Fibroblast of pulmonary artery (primary cell): Measurements from ENCODE around the gene PRSS57.
"Not testable (repeated sequence)": the region's sequence is repeated elsewhere in the genome, so short reads cannot be mapped to it uniquely, and the experiment has no call there.

ENCODE experiments used
- DNase-seq: peaks from one replicate; pipeline ENCODE4 v3.0.0-alpha.2; 2010; ENCODE audit warnings: low read depth
- H3K4me3 ChIP-seq: replicated peaks from 2 replicates; pipeline ENCODE4 v1.5.1; 2011; ENCODE audit warnings: low read depth, mild to moderate bottlenecking, control low read depth, low read length, moderate library complexity
- TF ChIP-seq, protein P1 (sequence below): IDR thresholded peaks from 2 replicates; pipeline ENCODE4 v1.5.1; 2011; ENCODE audit warnings: mild to moderate bottlenecking, control low read depth, low read length, inconsistent platforms; ENCODE audit errors: missing control alignments

PRSS57 gene

DNA sequence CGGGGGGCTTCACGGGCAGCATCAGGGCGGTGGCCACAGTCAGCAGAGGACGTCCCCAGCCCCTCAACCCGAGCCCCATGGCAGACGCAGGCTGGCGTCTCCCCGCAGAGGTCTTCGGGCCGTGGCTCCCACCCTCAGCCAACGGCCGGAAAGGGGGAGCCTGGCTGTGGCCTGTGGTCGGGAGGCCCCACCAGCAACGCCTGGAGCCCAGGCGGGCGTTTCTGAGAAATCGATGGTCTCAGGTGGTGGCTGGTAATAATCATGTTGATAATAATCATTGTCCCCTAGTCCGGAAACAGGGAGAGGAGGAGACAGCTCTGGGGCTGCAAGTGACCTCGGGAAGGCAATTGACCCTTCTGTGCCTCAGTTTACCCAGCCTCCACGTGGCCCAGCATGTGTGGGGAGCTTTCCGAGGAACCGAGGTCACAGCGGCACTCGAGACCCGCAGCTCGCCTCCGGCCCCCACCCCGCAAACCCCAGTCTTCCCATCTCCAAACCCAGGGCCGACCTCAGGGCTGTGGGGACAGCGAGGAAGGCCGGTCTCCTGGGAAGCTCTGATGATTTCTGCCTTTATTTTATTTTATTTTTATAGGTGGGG lies at the start of gene PRSS57:
PRSS57 (minus strand) TSS at position 101 of the 598 bp plus-strand sequence; CDS start at position 79, 22 bp downstream.
- no peak for DNase-seq

DNA sequence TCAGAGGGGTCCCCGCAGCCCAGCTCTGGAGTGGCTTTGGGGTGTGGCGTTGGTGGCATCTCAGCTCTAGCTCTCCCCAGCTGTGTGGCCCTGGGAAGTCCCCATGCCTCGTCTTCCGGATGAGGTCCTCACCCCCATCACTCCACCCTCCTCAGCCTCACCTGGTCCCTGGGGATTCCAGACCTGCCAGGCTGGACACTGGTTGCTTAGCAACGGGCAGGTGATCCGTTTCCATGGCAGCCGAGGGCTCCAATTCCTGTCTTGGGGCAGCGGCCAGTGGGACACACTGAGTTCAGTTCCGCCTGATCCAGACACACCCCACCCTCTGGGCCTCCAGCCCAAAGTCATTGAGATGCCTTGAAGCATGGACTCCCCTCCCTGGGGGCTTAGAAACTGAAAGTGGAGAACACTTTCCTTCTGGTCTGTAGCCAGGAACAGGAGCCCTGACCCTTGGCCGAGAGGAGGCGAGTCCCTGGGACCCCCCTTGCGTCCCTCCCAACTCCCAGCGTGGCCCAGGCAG lies 48.0 kb upstream of the PRSS57 start:
- DNase-seq: no peak
- TF ChIP-seq, protein P1, sequence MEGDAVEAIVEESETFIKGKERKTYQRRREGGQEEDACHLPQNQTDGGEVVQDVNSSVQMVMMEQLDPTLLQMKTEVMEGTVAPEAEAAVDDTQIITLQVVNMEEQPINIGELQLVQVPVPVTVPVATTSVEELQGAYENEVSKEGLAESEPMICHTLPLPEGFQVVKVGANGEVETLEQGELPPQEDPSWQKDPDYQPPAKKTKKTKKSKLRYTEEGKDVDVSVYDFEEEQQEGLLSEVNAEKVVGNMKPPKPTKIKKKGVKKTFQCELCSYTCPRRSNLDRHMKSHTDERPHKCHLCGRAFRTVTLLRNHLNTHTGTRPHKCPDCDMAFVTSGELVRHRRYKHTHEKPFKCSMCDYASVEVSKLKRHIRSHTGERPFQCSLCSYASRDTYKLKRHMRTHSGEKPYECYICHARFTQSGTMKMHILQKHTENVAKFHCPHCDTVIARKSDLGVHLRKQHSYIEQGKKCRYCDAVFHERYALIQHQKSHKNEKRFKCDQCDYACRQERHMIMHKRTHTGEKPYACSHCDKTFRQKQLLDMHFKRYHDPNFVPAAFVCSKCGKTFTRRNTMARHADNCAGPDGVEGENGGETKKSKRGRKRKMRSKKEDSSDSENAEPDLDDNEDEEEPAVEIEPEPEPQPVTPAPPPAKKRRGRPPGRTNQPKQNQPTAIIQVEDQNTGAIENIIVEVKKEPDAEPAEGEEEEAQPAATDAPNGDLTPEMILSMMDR: no peak
- no peak overlapping the region for H3K4me3 ChIP-seq

More for the DNA sequence above, at the start of gene PRSS57:
- no peak within 1 kb of the TSS for H3K4me3 ChIP-seq
- TF ChIP-seq, protein P1: no peak

DNA sequence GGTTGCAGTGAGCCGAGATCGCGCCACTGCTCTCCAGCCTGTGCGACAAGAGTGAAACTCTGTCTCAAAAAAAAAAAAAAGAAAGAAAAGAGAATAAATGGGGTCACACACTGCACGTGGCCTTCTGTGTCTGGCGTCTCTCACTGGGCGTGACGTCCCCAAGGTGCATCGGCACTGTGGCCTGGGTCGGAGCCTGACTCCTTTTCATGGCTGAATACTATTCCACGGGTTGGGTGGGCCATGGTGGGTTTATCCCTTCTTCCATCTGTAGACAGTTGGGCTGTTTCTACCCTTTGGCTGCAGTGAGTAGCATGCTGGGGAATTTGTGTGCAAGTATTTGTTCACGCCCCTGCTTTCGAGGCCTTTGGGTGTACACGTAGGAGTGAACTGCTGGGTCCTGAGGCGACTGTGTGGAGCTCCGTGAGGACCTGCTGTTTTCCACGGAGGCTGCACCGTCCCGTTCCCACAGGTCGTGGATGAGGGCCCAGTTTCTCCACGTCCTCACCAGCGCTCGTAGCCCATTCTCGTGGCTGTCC lies 47.4 kb upstream of the PRSS57 start:
- TF ChIP-seq, protein P1: no peak
- H3K4me3 ChIP-seq: no peak overlapping the region
- no peak for DNase-seq

DNA sequence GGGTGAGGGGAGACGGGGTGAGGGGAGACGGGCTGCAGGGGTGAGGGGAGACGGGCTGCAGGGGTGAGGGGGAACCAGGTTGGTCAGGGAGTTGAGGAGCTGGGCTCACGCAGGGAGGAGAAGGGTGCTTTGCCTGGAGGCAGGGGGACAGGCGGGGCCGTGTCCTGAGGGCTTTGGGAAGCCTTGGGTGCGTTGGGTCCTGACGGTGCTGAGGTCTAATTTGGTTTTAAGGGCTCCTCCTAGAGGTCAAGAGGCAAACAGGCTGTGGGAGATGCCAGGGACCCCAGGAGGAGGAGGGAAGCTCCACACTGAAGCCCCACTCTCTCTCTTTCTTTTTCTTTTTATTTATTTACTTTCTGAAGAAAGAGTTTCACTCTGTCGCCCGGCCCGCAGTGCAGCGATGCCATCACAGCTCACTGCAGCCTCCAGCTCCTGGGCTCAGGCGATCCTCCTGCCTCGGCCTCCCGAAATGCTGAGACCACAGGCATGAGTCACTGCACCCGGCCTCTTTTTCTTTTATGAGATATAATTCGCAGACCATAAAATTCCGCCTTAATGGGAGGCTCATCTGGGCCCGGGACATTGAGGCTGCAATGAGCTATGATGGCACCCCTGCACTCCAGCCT lies 46.4 kb upstream of the PRSS57 start:
- H3K4me3 ChIP-seq: no peak overlapping the region
- TF ChIP-seq, protein P1: peak; percentile 26
- no peak for DNase-seq

DNA sequence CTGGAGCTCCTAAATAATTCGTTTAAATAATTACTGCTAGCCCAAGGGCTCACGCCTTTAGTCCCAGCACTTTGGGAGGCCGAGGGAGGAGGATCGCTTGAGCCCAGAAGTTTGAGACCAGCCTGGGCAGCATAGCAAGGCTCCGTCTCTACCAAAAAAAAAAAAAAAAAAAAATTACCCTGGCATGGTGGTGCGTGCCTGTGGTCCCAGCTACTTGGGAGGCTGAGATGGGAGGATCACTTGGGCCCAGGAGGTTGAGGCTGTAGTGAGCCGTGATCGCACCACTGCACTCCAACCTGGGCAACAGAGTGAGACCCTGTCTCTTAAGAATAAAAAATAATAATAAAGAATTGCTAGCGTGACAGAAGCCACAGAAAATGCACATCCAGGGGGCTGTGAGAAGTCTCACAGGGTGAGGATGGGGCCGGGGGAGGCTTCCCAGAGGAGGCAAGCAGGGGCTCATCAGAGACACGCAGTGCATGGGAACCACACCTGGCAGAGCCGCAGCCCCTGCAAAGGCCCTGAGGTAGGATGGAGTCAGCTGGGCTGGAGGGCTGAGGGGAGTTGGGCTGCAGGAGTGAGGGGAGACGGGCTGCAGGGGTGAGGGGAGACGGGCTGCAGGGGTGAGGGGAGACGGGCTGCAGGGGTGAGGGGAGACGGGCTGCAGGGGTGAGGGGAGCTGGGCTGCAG lies 45.7 kb upstream of the PRSS57 start:
- not testable (repeated sequence) for H3K4me3 ChIP-seq, DNase-seq

DNA sequence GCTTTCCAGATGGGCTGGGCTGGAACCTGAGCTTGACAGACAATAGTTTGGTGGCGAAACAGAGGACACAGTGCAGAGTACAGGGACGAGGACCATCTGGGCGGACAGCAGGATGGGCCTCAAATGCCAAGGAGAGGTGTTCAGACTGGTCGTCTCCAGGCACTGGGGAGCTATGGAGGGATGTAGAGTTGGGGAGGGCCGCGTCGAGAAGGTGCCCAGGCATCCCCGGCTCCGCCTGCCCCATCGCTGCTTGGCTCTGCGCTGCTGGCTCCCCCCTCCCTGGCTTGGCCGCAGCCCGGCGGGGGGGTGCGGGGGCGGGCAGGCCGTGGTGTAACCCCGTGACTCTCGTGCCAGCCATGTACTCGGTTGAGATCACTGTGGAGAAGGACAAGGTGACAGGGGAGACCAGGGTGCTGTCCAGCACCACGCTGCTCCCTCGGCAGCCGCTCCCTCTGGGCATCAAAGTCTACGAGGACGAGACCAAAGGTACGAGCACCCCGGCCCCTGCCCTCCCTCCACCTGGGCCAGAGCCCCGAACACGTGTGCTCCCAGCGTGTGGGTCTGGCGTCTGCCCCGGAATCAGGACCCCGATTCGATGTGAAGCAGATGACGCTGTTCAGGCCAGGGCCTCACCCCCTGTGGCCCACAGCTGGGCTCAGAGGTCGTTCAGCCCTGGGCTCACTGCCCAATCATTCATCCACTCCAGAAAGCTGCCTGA lies 44.9 kb upstream of the PRSS57 start:
- no peak overlapping the region for H3K4me3 ChIP-seq
- no peak for DNase-seq
- TF ChIP-seq, protein P1: no peak
